Stimulated activated naive CD8-positive, alpha-beta T cell treated with anti-CD3 and anti-CD28 coated beads, Interleukin-15, Interleukin-2, amounts not matched to agents 100 U/mL and 50 U/mL, for 24 hours (primary cell): ENCODE measurements around the gene GTF2H2C_2.
"Not testable (repeated sequence)": the region's sequence is repeated elsewhere in the genome, so short reads cannot be mapped to it uniquely, and the experiment has no call there.

ENCODE experiments used
- ATAC-seq: fragments of 150-1000 bp; cut with Tn5 transposase; one replicate; pipeline ENCODE4 v1.10.0; 2021
- DNase-seq: peaks from one replicate; pipeline ENCODE4 v3.0.0; 2021

GTF2H2C_2 gene

GRCh38 chr5:70415117-70415516 lies at the start of gene GTF2H2C_2:
GTF2H2C_2 (plus strand) TSS chr5:70415368.
- peak; percentile 100 for ATAC-seq
- not testable (repeated sequence) for DNase-seq

GRCh38 chr5:70400984-70401686 lies 14.0 kb upstream of the GTF2H2C_2 start:
- ATAC-seq, result peak; percentile 68
- DNase-seq, result peak; percentile 55

- ATAC-seq, DNase-seq: not testable (repeated sequence)
These were observed 6.2 kb downstream of the GTF2H2C_2 start for GRCh38 chr5:70421322-70421721.

- DNase-seq, ATAC-seq: not testable (repeated sequence)
These were observed 8.0 kb downstream of the GTF2H2C_2 start for GRCh38 chr5:70423215-70423614.

- DNase-seq, result not testable (repeated sequence)
These were observed 23.4 kb downstream of the GTF2H2C_2 start for GRCh38 chr5:70438518-70438917.

GRCh38 chr5:70449565-70449964 lies 34.4 kb downstream of the GTF2H2C_2 start:
- ATAC-seq, DNase-seq: not testable (repeated sequence)

More at GRCh38 chr5:70438518-70438917, 23.4 kb downstream of the GTF2H2C_2 start:
- not testable (repeated sequence) for ATAC-seq

- not testable (repeated sequence) for ATAC-seq
These were observed 36.2 kb downstream of the GTF2H2C_2 start for GRCh38 chr5:70451249-70451984.

GRCh38 chr5:70457093-70457492 lies 41.9 kb downstream of the GTF2H2C_2 start:
- not testable (repeated sequence) for ATAC-seq, DNase-seq

More at GRCh38 chr5:70451249-70451984, 36.2 kb downstream of the GTF2H2C_2 start:
- DNase-seq, result not testable (repeated sequence)

- ATAC-seq, DNase-seq: not testable (repeated sequence)
These were observed 44.0 kb downstream of the GTF2H2C_2 start for GRCh38 chr5:70459188-70459587.

- ATAC-seq, DNase-seq: not testable (repeated sequence)
These were observed 46.8 kb downstream of the GTF2H2C_2 start for GRCh38 chr5:70461984-70462383.

- not testable (repeated sequence) for ATAC-seq, DNase-seq
These were observed 49.0 kb downstream of the GTF2H2C_2 start for GRCh38 chr5:70464019-70464637.

- not testable (repeated sequence) for ATAC-seq
These were observed 54.9 kb downstream of the GTF2H2C_2 start for GRCh38 chr5:70469926-70470509.

More at GRCh38 chr5:70469926-70470509, 54.9 kb downstream of the GTF2H2C_2 start:
- not testable (repeated sequence) for DNase-seq
